HCT116 (cell line): ENCODE measurements around the gene PTCHD4.

Experiments used
- CTCF ChIP-seq, 3 experiments: fragments of 200-600 bp in 1 of 3; sonication (generic) in 1 of 3; IDR thresholded peaks in 2 of 3; conservative IDR thresholded peaks in 1 of 3; 2 replicates each; pipeline ENCODE4 v1.5.1; 2012 to 2017; ENCODE audit warnings: low read depth in 2 of 3, low read length in 2 of 3, antibody characterized with exemption in 1 of 3, borderline replicate concordance in 1 of 3, control low read depth in 1 of 3, mild to moderate bottlenecking in 1 of 3, mixed read lengths in 1 of 3, mixed run types in 1 of 3, moderate library complexity in 1 of 3; ENCODE audit not compliant: insufficient read depth in 1 of 3
- EZH2 ChIP-seq: fragments of 200-600 bp; sonication (generic); IDR thresholded peaks from 2 replicates; pipeline ENCODE4 v1.6.1; 2017; ENCODE audit warnings: antibody characterized with exemption, mixed run types
- POLR2A ChIP-seq: IDR thresholded peaks from 2 replicates; pipeline ENCODE4 v1.7.0; 2011; ENCODE audit warnings: borderline replicate concordance; ENCODE audit not compliant: insufficient read depth, insufficient read length; ENCODE audit errors: extremely low read depth
- POLR2AphosphoS5 ChIP-seq: IDR thresholded peaks from 2 replicates; pipeline ENCODE4 v1.6.1; 2011; ENCODE audit warnings: mild to moderate bottlenecking, low read depth, low read length, moderate library complexity
- RAD21 ChIP-seq: IDR thresholded peaks from 2 replicates; pipeline ENCODE4 v1.6.1; 2012; ENCODE audit warnings: low read depth, mild to moderate bottlenecking
- REST ChIP-seq: IDR thresholded peaks from 2 replicates; pipeline ENCODE4 v1.6.1; 2012; ENCODE audit warnings: low read depth
- SIN3A ChIP-seq: IDR thresholded peaks from 2 replicates; pipeline ENCODE4 v1.6.1; 2012; ENCODE audit warnings: low read depth
- YY1 ChIP-seq: IDR thresholded peaks from 2 replicates; pipeline ENCODE4 v1.6.1; 2011; ENCODE audit warnings: low read length, low read depth, moderate library complexity, mild to moderate bottlenecking; ENCODE audit not compliant: insufficient replicate concordance; ENCODE audit errors: extremely low read depth
- ZBTB33 ChIP-seq: IDR thresholded peaks from 2 replicates; pipeline ENCODE4 v1.6.1; 2011; ENCODE audit warnings: mild to moderate bottlenecking, low read length, moderate library complexity; ENCODE audit not compliant: insufficient replicate concordance; ENCODE audit errors: extremely low read depth

DNA sequence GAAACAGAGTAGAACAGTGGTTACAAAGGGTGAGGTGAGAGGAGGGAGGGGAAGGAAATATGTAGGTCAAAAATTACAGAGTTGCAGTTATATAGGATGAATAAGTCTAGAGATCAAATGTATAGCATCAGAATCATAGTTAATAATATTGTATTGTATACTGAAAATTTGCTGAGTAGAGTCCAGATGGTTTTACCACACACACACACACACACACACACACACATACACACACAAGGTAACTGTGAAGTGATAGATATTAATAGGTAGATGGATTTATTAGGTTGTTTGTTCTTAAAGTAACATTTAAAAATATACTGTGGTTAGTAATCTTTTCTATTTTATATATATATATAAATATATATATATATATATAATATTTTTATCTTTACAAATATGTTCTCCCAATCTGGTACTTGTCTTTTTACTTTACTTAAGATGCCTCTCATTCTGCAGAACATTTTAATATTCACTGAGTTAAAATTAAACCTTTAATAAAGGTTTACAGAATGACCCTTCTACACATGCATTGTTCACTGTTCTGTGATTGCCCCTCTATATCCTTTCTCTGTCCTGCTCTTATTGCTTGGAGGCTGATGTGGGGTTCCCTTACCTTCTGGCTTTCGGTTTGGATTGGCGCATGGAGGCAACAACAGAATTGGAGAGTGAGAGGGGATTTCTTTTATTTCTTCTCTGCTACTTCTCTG is 408 bp downstream of the PTCHD4 start:
- TF ChIP-seq RAD21 (no peak), ZBTB33 (no peak), POLR2A (no peak), REST (no peak), SIN3A (no peak), POLR2AphosphoS5 (no peak), YY1 (no peak), CTCF (IDR thresholded peaks at IDR 0.05 in 2 of 3, conservative IDR thresholded peaks at IDR 0.05 in 1 of 3; ENCODE audit: borderline replicate concordance in 1 of 3, insufficient read depth in 1 of 3, low read depth in 2 of 3, low read length in 2 of 3) (no peak), EZH2 (no peak)
